SK-N-SH (cell line): ENCODE measurements around the gene KCNJ16. TPM values are rescaled to one million over a fixed set of nuclear protein-coding genes. Genes with fewer than 3 reads are reported as not detected.

Experiments
- CTCF ChIA-PET: fragments of 300-600, 350-600 bp; formaldehyde crosslinking; extraction: SDS; loops from one replicate; lab custom pipeline; 2021; lab: Yijun Ruan, JAX
- POLR2A ChIA-PET: fragments of 350-600 bp; sonication (Branson Sonifier 250); formaldehyde crosslinking; extraction: SDS; loops from one replicate; lab custom pipeline; 2020; ENCODE audit warnings: antibody characterized with exemption, inconsistent platforms; lab: Yijun Ruan, JAX
- DNase-seq: peaks from one replicate; pipeline ENCODE4 v3.0.0; 2012
- H2AFZ ChIP-seq: fragments of 200-600 bp; sonication (generic); 2 replicates; pipeline ENCODE4 v1.8.1; 2016; ENCODE audit warnings: antibody characterized with exemption, mild to moderate bottlenecking, low read depth
- H3F3A ChIP-seq: fragments of 200-600 bp; sonication (generic); replicated peaks from 2 replicates; pipeline ENCODE3; 2016; ENCODE audit warnings: antibody characterized with exemption, mild to moderate bottlenecking; ENCODE audit not compliant: insufficient read depth
- H3K27ac ChIP-seq, 2 experiments: fragments of 200-500 bp in 1 of 2; fragments of 200-600 bp in 1 of 2; sonication (Bioruptor generic) in 1 of 2; sonication (generic), shearing (Covaris generic) in 1 of 2; 2 replicates each; pipeline versions ENCODE4 v1.5.1 to v1.6.1; 2014 to 2016; ENCODE audit warnings: low read depth in 2 of 2, inconsistent platforms in 1 of 2, low read length in 1 of 2, mild to moderate bottlenecking in 1 of 2, mixed read lengths in 1 of 2
- H3K27me3 ChIP-seq: fragments of 200-600 bp; sonication (generic), shearing (Covaris generic); 2 replicates; pipeline ENCODE4 v1.6.1; 2016; ENCODE audit warnings: mixed run types; ENCODE audit not compliant: insufficient read depth
- H3K36me3 ChIP-seq, 2 experiments: fragments of 200-500 bp in 1 of 2; fragments of 200-600 bp in 1 of 2; sonication (Bioruptor generic) in 1 of 2; sonication (generic) in 1 of 2; replicated peaks in 1 of 2; 2 replicates each; pipeline versions ENCODE3 to v1.5.1; 2014 to 2016; ENCODE audit warnings: low read length in 1 of 2, mild to moderate bottlenecking in 1 of 2; ENCODE audit not compliant: insufficient read depth in 2 of 2, control insufficient read depth in 1 of 2
- H3K4me1 ChIP-seq, 2 experiments: fragments of 200-500 bp in 1 of 2; fragments of 200-600 bp in 1 of 2; sonication (Bioruptor generic) in 1 of 2; sonication (generic), shearing (Covaris generic) in 1 of 2; 2 replicates each; pipeline versions ENCODE4 v1.5.1 to v1.6.1; 2014 to 2016; ENCODE audit warnings: low read depth in 1 of 2, low read length in 1 of 2, mixed run types in 1 of 2; ENCODE audit not compliant: insufficient read depth in 2 of 2, control insufficient read depth in 1 of 2
- H3K4me2 ChIP-seq: fragments of 200-600 bp; sonication (generic), shearing (Covaris generic); 2 replicates; pipeline ENCODE4 v1.6.1; 2017; ENCODE audit warnings: mixed run types
- H3K4me3 ChIP-seq, 2 experiments: fragments of 200-500 bp in 1 of 2; fragments of 200-600 bp in 1 of 2; sonication (Bioruptor generic) in 1 of 2; sonication (generic), shearing (Covaris generic) in 1 of 2; 2 replicates each; pipeline versions ENCODE4 v1.5.1 to v1.8.1; 2014 to 2016; ENCODE audit warnings: low read depth in 2 of 2, inconsistent platforms in 1 of 2, low read length in 1 of 2, mild to moderate bottlenecking in 1 of 2, mixed read lengths in 1 of 2, moderate library complexity in 1 of 2
- H3K79me2 ChIP-seq: fragments of 200-600 bp; sonication (generic); 2 replicates; pipeline ENCODE4 v1.8.1; 2017; ENCODE audit warnings: mild to moderate bottlenecking; ENCODE audit not compliant: insufficient read depth
- H3K9ac ChIP-seq: fragments of 200-600 bp; sonication (generic); 2 replicates; pipeline ENCODE4 v1.6.1; 2017; ENCODE audit warnings: mixed run types
- H3K9me2 ChIP-seq: fragments of 200-600 bp; sonication (generic); 2 replicates; pipeline ENCODE4 v1.6.1; 2017; ENCODE audit warnings: mixed run types
- H3K9me3 ChIP-seq: fragments of 200-600 bp; sonication (generic); 2 replicates; pipeline ENCODE4 v1.6.1; 2017; ENCODE audit warnings: mixed run types, mild to moderate bottlenecking, moderate library complexity
- H4K20me1 ChIP-seq: fragments of 200-600 bp; sonication (generic); 2 replicates; pipeline ENCODE4 v1.6.1; 2017; ENCODE audit warnings: mild to moderate bottlenecking, mixed run types; ENCODE audit not compliant: insufficient read depth
- CHD2 ChIP-seq: fragments of 150-350 bp; IDR thresholded peaks from 2 replicates; pipeline ENCODE4 v1.6.1; 2018; ENCODE audit warnings: low read length; ENCODE audit not compliant: partially characterized antibody
- CTCF ChIP-seq: fragments of 200-600 bp; sonication (generic); IDR thresholded peaks from 2 replicates; pipeline ENCODE4 v1.6.1; 2017; ENCODE audit warnings: antibody characterized with exemption, mild to moderate bottlenecking, moderate library complexity
- MXI1 ChIP-seq: IDR thresholded peaks from 2 replicates; pipeline ENCODE4 v1.6.1; 2012; ENCODE audit warnings: mild to moderate bottlenecking, low read depth, low read length, improper control_type of control experiment
- RAD21 ChIP-seq: IDR thresholded peaks from 2 replicates; pipeline ENCODE4 v1.6.1; 2012; ENCODE audit warnings: mild to moderate bottlenecking, low read length
- RCOR1 ChIP-seq: fragments of 150-350 bp; IDR thresholded peaks from 2 replicates; pipeline ENCODE4 v1.6.1; 2017; ENCODE audit warnings: antibody characterized with exemption, low read length
- RFX5 ChIP-seq: IDR thresholded peaks from 2 replicates; pipeline ENCODE4 v1.6.1; 2012; ENCODE audit warnings: mild to moderate bottlenecking, improper control_type of control experiment, low read length
- RXRA ChIP-seq: IDR thresholded peaks from 2 replicates; pipeline ENCODE4 v1.4.0; 2012; ENCODE audit warnings: low read depth, mild to moderate bottlenecking, borderline replicate concordance
- SMC3 ChIP-seq: IDR thresholded peaks from 2 replicates; pipeline ENCODE4 v1.6.1; 2012; ENCODE audit warnings: low read depth, low read length, improper control_type of control experiment
- TAF1 ChIP-seq: IDR thresholded peaks from 2 replicates; pipeline ENCODE4 v1.6.1; 2012; ENCODE audit warnings: low read depth, mild to moderate bottlenecking, low read length, moderate library complexity, borderline replicate concordance
- TCF12 ChIP-seq: IDR thresholded peaks from 2 replicates; pipeline ENCODE4 v1.4.0; 2012
- YY1 ChIP-seq: IDR thresholded peaks from 2 replicates; pipeline ENCODE4 v1.4.0; 2012; ENCODE audit warnings: low read depth, mild to moderate bottlenecking
- WGBS: methylation state at CpG from one replicate; pipeline ENCODE4 v1.1.6; 2017; ENCODE audit warnings: low lambda C conversion rate; 5-methylcytosine and 5-hydroxymethylcytosine counted together
- polyA plus RNA-seq, 3 experiments: library from polyadenylated mRNA; depleted of rRNA; stranded (reverse); fragments of >200 nt; gene quantifications; 2 replicates each; pipeline ENCODE4 v1.2.3, GENCODE V29; 2012
- TF ChIP-seq, protein P1 (sequence below): fragments of 150-350 bp; IDR thresholded peaks from 2 replicates; pipeline ENCODE4 v1.6.1; 2017; ENCODE audit warnings: antibody characterized with exemption, low read length, low read depth, borderline replicate concordance

Gene KCNJ16
- polyA plus RNA-seq, 1 of the 3 experiments (the other 2 are of a cell fraction): not detected

GRCh38 chr17:70100983-70101382 is 26.0 kb downstream of the KCNJ16 start:
- H3K4me3 ChIP-seq: no peak overlapping the region
- no peaks in the 10 kb centered on the region for H3K9me2 ChIP-seq
- TF ChIP-seq RAD21 (peak; percentile 65), CTCF (peak; percentile 43), YY1 (no peak), SMC3 (peak; percentile 37; the same call in 1 of the 2 replicates), RCOR1 (no peak)
- ChIA-PET CTCF (interaction anchor here (0.7 to 1.3 kb wide), 5 partner anchors 8 to 575 kb away, joined by 3 to 4 read pairs (median 3); no protein-coding TSS in a partner anchor), POLR2A (no interaction called here)
- H3K27ac ChIP-seq: no peak overlapping the region
- no peaks in the 10 kb centered on the region for H3K79me2 ChIP-seq
- no peaks in the 10 kb centered on the region for H3K4me1 ChIP-seq
- no peaks in the 10 kb centered on the region for H3K27me3 ChIP-seq
- H3K9me3 ChIP-seq: no peaks in the 10 kb centered on the region
- H2AFZ ChIP-seq: no peak overlapping the region
- WGBS: 94% methylated on average over 1 of the region's 1 CpG
- no peak overlapping the region for H3K4me2 ChIP-seq
- no peaks in the 10 kb centered on the region for H3F3A ChIP-seq
- no peaks in the 10 kb centered on the region for H4K20me1 ChIP-seq
- no peaks in the 10 kb centered on the region for H3K36me3 ChIP-seq
- H3K9ac ChIP-seq: no peak overlapping the region
- peak; percentile 11 for DNase-seq

DNA sequence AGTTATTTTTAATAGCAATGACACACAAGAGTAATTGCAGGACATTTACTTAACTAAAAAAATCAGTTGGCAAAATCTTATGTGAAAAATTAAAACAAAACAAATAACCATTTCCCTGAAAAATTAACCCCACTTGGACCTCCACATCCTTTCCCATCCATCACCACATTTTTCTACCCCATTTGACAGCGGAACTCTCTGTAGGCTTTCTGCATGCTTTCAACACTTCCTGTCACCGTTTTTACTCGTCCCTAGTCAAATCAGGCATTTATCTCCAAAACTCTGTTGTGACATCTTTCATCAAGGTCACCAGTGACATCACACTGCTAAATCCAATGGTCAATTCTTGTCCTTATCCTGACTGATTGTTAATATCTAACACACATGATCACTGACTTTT is 27.5 kb downstream of the KCNJ16 start:
- Histone ChIP-seq H3F3A (peaks cover 1% of the 10 kb centered on the region), H3K4me1 (no peaks in the 10 kb centered on the region), H3K9me2 (no peaks in the 10 kb centered on the region), H3K9me3 (no peaks in the 10 kb centered on the region), H3K79me2 (no peaks in the 10 kb centered on the region), H3K27me3 (no peaks in the 10 kb centered on the region), H3K9ac (no peak overlapping the region), H2AFZ (no peak overlapping the region), H3K4me2 (no peak overlapping the region), H3K36me3 (no peaks in the 10 kb centered on the region), H3K27ac (no peak overlapping the region), H4K20me1 (no peaks in the 10 kb centered on the region)
- 80% methylated on average over 3 of the region's 3 CpGs for WGBS
- ChIA-PET POLR2A (no interaction called here), CTCF (no interaction called here)
- no peak for DNase-seq
- TF ChIP-seq MXI1: no peak
- TF ChIP-seq RAD21: no peak
- TF ChIP-seq TCF12: no peak
- no peak for TF ChIP-seq YY1
- no peak for TF ChIP-seq RXRA
- TF ChIP-seq CHD2: no peak
- TF ChIP-seq RFX5: no peak
- TF ChIP-seq TAF1: no peak
- TF ChIP-seq, protein P1, sequence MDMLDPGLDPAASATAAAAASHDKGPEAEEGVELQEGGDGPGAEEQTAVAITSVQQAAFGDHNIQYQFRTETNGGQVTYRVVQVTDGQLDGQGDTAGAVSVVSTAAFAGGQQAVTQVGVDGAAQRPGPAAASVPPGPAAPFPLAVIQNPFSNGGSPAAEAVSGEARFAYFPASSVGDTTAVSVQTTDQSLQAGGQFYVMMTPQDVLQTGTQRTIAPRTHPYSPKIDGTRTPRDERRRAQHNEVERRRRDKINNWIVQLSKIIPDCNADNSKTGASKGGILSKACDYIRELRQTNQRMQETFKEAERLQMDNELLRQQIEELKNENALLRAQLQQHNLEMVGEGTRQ: no peak
- TF ChIP-seq, all 33 proteins: peak for 0
- H3K4me3 ChIP-seq: no peak overlapping the region
